ENCODE results near the gene PEBP1.

DNA sequence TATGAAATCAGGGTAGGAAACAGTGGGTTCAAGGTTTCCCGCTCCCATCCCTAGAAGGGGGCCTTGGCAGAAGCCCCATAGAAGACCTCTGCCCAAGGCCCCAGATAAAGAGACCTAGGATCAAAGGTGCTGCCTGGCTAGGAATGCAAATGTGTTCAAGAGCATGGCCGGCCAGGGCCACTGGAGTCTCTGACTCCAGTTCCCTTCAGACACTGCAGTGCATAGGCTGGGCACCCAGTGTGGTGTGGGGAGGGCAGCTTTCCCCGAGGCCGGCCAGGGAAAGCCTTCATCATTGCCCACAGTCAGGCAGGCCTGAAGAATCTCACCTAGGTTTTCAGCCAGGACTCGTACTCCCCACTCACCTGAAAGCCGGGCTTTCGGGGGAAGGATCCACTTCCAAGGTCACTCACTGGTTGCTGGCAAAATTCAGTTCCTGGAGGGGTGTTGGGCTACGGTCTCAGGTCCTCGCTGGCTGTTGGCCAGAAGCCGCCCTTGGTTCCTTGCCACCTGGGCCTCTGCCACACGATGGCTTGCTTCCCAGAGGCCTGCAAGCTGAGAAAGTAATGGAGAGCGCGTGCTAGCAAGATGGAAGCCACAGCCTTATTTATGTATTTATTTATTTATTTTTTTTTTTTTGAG, 9.7 kb upstream of the PEBP1 start:
- TF ChIP-seq CTCF (IDR thresholded peaks at IDR 0.05) (no peak), EP300 (IDR thresholded peaks at IDR 0.05) (no peak), POLR2AphosphoS5 (IDR thresholded peaks at IDR 0.05) (no peak)

Data from sigmoid colon (tissue), 4 donors.